Measurements from ENCODE around the gene BICD2. TPM values are rescaled to one million over a fixed set of nuclear protein-coding genes. Genes with fewer than 3 reads are reported as not detected.
A peak's percentile ranks its signal among the peaks of the same experiment; 100 is the strongest.

Gene BICD2
- total and polyA plus RNA-seq, 8 donors, result 23.7 to 34.5 (median 28.4) TPM

DNA sequence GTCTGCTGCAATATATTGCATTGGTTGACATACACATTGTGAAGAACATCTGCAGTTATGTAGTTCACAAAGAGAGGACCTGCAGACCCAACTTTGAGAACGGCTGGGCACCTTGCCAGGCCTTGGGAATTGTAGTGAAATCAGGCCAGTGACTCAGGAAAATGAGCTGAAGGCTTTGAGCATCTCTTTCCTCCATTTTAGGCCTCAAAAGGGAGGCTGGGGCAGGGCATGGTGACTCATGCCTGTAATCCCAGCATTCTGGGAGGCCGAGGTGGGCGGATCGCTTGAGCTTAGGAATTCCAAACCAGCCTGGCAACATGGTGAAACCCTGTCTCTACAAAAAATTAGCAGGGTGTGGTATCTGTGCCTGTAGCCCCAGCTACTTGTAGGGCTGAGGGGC is 93.3 kb downstream of the BICD2 start:
- DNase-seq (peak in 1 of 4 donors; percentile 18), ATAC-seq (no peak)
- TF ChIP-seq, protein P1, sequence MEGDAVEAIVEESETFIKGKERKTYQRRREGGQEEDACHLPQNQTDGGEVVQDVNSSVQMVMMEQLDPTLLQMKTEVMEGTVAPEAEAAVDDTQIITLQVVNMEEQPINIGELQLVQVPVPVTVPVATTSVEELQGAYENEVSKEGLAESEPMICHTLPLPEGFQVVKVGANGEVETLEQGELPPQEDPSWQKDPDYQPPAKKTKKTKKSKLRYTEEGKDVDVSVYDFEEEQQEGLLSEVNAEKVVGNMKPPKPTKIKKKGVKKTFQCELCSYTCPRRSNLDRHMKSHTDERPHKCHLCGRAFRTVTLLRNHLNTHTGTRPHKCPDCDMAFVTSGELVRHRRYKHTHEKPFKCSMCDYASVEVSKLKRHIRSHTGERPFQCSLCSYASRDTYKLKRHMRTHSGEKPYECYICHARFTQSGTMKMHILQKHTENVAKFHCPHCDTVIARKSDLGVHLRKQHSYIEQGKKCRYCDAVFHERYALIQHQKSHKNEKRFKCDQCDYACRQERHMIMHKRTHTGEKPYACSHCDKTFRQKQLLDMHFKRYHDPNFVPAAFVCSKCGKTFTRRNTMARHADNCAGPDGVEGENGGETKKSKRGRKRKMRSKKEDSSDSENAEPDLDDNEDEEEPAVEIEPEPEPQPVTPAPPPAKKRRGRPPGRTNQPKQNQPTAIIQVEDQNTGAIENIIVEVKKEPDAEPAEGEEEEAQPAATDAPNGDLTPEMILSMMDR (IDR thresholded peaks at IDR 0.05), result no peak
- Histone ChIP-seq H3K36me3 (peaks cover 0 to 7% of the 10 kb centered on the region in 2 donors), H3K4me3 (peak overlapping the region in 1 of 2 donors; percentile 94), H3K27ac (no peak overlapping the region), H3K27me3 (no peaks in the 10 kb centered on the region), H3K4me1 (peaks cover 5 to 26% of the 10 kb centered on the region in 2 donors), H3K9me3 (no peaks in the 10 kb centered on the region)
- intact Hi-C loops (cut with DNase I), result no loop called here

- peak within 1 kb of the TSS; percentile 94 to 98 for H3K4me3 ChIP-seq
- H3K9me3 ChIP-seq, result no peaks in the 10 kb centered on the region
- intact Hi-C loops (cut with DNase I), result no loop called here
- ATAC-seq, result peak; percentile 97
- H3K36me3 ChIP-seq, result peaks cover 0 to 12% of the 10 kb centered on the region in 2 donors
- peak within 1 kb of the TSS; percentile 88 to 95 for H3K27ac ChIP-seq
- TF ChIP-seq, protein P1 (IDR thresholded peaks at IDR 0.05), result peak in 1 of 2 donors; percentile 37
- DNase-seq, result peak; percentile 96 to 99 (median 98)
- H3K4me1 ChIP-seq, result peaks cover 5 to 26% of the 10 kb centered on the region in 2 donors
- no peaks in the 10 kb centered on the region for H3K27me3 ChIP-seq
These were observed 94.5 kb downstream of the BICD2 start, which contains the start of gene IPPK for GRCh38 chr9:92669890-92670708. IPPK (minus strand) TSS chr9:92670131; CDS start chr9:92669988, 143 bp downstream.

GRCh38 chr9:92669527-92669889 is 95.1 kb downstream of the BICD2 start:
- Histone ChIP-seq H3K4me3 (peak overlapping the region; percentile 94 to 98), H3K27ac (peak overlapping the region; percentile 69 to 95), H3K27me3 (no peaks in the 10 kb centered on the region), H3K9me3 (no peaks in the 10 kb centered on the region), H3K4me1 (peaks cover 5 to 32% of the 10 kb centered on the region in 2 donors), H3K36me3 (peaks cover 0 to 12% of the 10 kb centered on the region in 2 donors)
- DNase-seq, result peak; percentile 6 to 88 (median 34)
- ATAC-seq, result peak; percentile 49
- TF ChIP-seq, protein P1 (IDR thresholded peaks at IDR 0.05), result no peak
- intact Hi-C loops (cut with DNase I), result no loop called here

DNA sequence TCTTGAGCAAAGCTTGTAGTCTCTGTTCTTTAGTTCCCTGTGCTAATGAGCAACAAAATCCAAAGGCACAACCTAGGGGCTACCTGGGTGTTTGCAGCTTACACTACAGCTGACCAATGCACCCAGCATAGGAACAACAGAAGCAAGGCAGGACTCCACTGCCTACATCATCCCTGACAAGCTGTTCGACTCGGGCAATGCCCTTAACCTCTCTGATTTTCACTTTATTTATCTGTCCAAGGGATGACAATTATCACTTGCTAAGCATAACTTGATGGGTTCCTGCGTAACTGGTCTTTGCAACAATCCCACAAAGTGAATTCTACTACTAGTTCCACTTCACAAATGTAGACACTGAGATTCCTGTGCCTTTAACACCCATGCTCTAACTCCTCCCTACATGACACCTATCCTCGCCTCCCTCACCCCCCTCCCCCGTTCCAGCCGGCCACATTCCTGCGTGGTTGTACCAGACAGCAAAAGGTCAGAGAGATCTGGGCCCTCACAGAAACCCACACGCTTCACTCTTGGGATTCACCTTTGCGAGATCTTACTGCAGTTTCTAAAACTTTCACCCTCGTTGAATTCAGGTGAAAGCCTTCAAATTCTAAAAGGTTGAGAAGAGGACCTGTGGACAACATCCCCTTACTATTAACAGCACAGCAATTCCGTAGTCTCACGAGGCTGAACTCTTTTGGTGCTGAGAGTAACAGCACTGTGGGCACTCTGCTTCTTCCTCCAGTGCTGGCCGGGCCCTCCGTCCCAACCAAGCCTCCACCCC is 95.7 kb downstream of the BICD2 start:
- H3K27me3 ChIP-seq, result no peaks in the 10 kb centered on the region
- intact Hi-C loops (cut with DNase I), result no loop called here
- TF ChIP-seq, protein P1 (IDR thresholded peaks at IDR 0.05), result no peak
- peaks cover 5 to 34% of the 10 kb centered on the region in 2 donors for H3K4me1 ChIP-seq
- H3K4me3 ChIP-seq, result peak overlapping the region; percentile 94 to 98
- H3K9me3 ChIP-seq, result no peaks in the 10 kb centered on the region
- peaks cover 0 to 15% of the 10 kb centered on the region in 2 donors for H3K36me3 ChIP-seq
- peak overlapping the region; percentile 69 to 95 for H3K27ac ChIP-seq
- DNase-seq, result peak in 1 of 4 donors; percentile 18
- ATAC-seq, result peak; percentile 32

All from left lung (tissue), 10 donors.